Measurements from ENCODE around the gene TPTE2.
A peak's percentile ranks its signal among the peaks of the same experiment; 100 is the strongest.
"Not testable (repeated sequence)": the region's sequence is repeated elsewhere in the genome, so short reads cannot be mapped to it uniquely, and the experiment has no call there.

Gene TPTE2

DNA sequence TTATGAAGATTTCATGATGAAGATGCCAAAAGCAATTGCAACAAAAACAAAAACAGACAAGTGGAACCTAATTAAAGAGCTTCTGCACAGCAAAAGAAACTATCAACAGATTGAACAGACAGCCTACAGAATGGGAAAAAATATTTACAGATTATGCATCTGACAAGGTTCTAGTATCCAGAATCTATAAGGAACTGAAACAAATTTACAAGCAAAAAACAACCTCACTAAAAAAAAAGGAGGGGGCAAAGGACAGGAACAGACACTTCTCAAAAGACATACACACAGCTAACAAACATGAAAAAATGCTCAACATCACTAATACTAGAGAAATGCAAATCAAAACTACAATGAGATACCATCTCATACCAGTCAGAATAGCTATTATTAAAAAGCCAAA, 35.7 kb downstream of the TPTE2 start:
- H3K9ac ChIP-seq (ENCODE audit: low read length); H2BK15ac ChIP-seq (replicated peaks; ENCODE audit: low read depth); H4K5ac ChIP-seq (ENCODE audit: low read length); H3K36me3 ChIP-seq (ENCODE audit: control insufficient read depth, insufficient read depth, low read length); H3K23ac ChIP-seq (ENCODE audit: low read length); H2AK5ac ChIP-seq (ENCODE audit: low read length); H3K27me3 ChIP-seq (ENCODE audit: insufficient read depth, low read length, poor library complexity); H3K56ac ChIP-seq (ENCODE audit: low read length); H2BK120ac ChIP-seq (ENCODE audit: low read depth, low read length); H3K18ac ChIP-seq (ENCODE audit: low read length); H3K4me3 ChIP-seq (ENCODE audit: low read length); H3K4ac ChIP-seq (ENCODE audit: low read depth, low read length); H2BK5ac ChIP-seq (ENCODE audit: low read length); H3K79me1 ChIP-seq (ENCODE audit: low read length); DNase-seq; H4K8ac ChIP-seq (ENCODE audit: low read depth, low read length); H3K4me1 ChIP-seq (ENCODE audit: control insufficient read depth, low read depth, low read length); H3K27ac ChIP-seq (ENCODE audit: low read depth, low read length); H3K4me2 ChIP-seq (ENCODE audit: low read length); H3K79me2 ChIP-seq (ENCODE audit: control insufficient read depth, insufficient read depth, low read length): not testable (repeated sequence)

GRCh38 chr13:19519049-19519448, 42.3 kb downstream of the TPTE2 start:
- Histone ChIP-seq H4K8ac (ENCODE audit: low read depth, low read length) (no peak overlapping the region), H3K27me3 (ENCODE audit: insufficient read depth, low read length, poor library complexity) (no peaks in the 10 kb centered on the region), H3K4me1 (ENCODE audit: control insufficient read depth, low read depth, low read length) (no peaks in the 10 kb centered on the region), H2AK5ac (ENCODE audit: low read length) (no peak overlapping the region), H3K4me3 (ENCODE audit: low read length) (no peak overlapping the region), H3K9ac (ENCODE audit: low read length) (no peak overlapping the region), H3K56ac (ENCODE audit: low read length) (no peak overlapping the region), H4K5ac (ENCODE audit: low read length) (no peak overlapping the region), H2BK15ac (replicated peaks; ENCODE audit: low read depth) (no peak overlapping the region), H3K18ac (ENCODE audit: low read length) (no peak overlapping the region), H2BK5ac (ENCODE audit: low read length) (no peak overlapping the region), H3K79me2 (ENCODE audit: control insufficient read depth, insufficient read depth, low read length) (no peaks in the 10 kb centered on the region), H3K4me2 (ENCODE audit: low read length) (no peak overlapping the region), H2BK120ac (ENCODE audit: low read depth, low read length) (no peak overlapping the region), H3K4ac (ENCODE audit: low read depth, low read length) (no peak overlapping the region), H3K23ac (ENCODE audit: low read length) (no peak overlapping the region), H3K27ac (ENCODE audit: low read depth, low read length) (no peak overlapping the region), H3K36me3 (ENCODE audit: control insufficient read depth, insufficient read depth, low read length) (no peaks in the 10 kb centered on the region), H3K79me1 (ENCODE audit: low read length) (no peaks in the 10 kb centered on the region)
- no peak for DNase-seq

- H3K79me1 ChIP-seq (ENCODE audit: low read length); H4K5ac ChIP-seq (ENCODE audit: low read length); H3K4me2 ChIP-seq (ENCODE audit: low read length); H2BK5ac ChIP-seq (ENCODE audit: low read length); H3K4me3 ChIP-seq (ENCODE audit: low read length); H3K56ac ChIP-seq (ENCODE audit: low read length); H3K79me2 ChIP-seq (ENCODE audit: control insufficient read depth, insufficient read depth, low read length); H3K36me3 ChIP-seq (ENCODE audit: control insufficient read depth, insufficient read depth, low read length); H2BK15ac ChIP-seq (replicated peaks; ENCODE audit: low read depth); H3K23ac ChIP-seq (ENCODE audit: low read length); H2BK120ac ChIP-seq (ENCODE audit: low read depth, low read length); H2AK5ac ChIP-seq (ENCODE audit: low read length); H3K27me3 ChIP-seq (ENCODE audit: insufficient read depth, low read length, poor library complexity); H4K8ac ChIP-seq (ENCODE audit: low read depth, low read length); DNase-seq; H3K18ac ChIP-seq (ENCODE audit: low read length); H3K27ac ChIP-seq (ENCODE audit: low read depth, low read length); H3K4ac ChIP-seq (ENCODE audit: low read depth, low read length); H3K4me1 ChIP-seq (ENCODE audit: control insufficient read depth, low read depth, low read length); H3K9ac ChIP-seq (ENCODE audit: low read length): not testable (repeated sequence)
- no CpG with 5 or more reads among the region's 5 CpGs for WGBS (ENCODE audit: extremely low coverage, insufficient coverage, low lambda C conversion rate)
These were observed 53.7 kb downstream of the TPTE2 start for GRCh38 chr13:19507623-19508022.

DNA sequence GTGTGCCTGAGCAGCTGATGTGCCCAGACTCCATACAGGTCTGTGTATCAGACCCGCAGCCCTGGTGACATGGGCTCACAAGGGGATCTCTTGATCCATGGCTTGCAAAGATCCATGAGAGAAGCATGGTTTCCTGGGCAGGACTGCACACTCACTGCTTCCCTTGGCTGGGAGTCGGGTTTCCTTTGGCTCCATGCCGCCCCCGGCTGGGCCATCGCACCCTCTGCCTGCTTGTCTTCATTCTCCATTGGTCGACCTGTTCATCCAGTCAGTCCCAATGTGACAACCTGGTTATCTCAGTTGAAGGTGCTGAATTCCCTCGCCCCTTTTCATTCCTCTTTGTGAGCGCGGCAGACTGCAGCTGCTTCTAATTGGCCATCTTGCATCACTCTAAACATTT, 101.2 kb downstream of the TPTE2 start:
- H3K4me3 ChIP-seq (ENCODE audit: low read length); H3K4ac ChIP-seq (ENCODE audit: low read depth, low read length); H3K9ac ChIP-seq (ENCODE audit: low read length); H2BK120ac ChIP-seq (ENCODE audit: low read depth, low read length); H3K79me1 ChIP-seq (ENCODE audit: low read length); H2BK5ac ChIP-seq (ENCODE audit: low read length); H3K4me1 ChIP-seq (ENCODE audit: control insufficient read depth, low read depth, low read length); DNase-seq; H4K8ac ChIP-seq (ENCODE audit: low read depth, low read length); H3K79me2 ChIP-seq (ENCODE audit: control insufficient read depth, insufficient read depth, low read length); H3K36me3 ChIP-seq (ENCODE audit: control insufficient read depth, insufficient read depth, low read length); H3K4me2 ChIP-seq (ENCODE audit: low read length); H3K18ac ChIP-seq (ENCODE audit: low read length); H2AK5ac ChIP-seq (ENCODE audit: low read length); H3K27me3 ChIP-seq (ENCODE audit: insufficient read depth, low read length, poor library complexity); H4K5ac ChIP-seq (ENCODE audit: low read length); H3K56ac ChIP-seq (ENCODE audit: low read length); H3K27ac ChIP-seq (ENCODE audit: low read depth, low read length); H3K23ac ChIP-seq (ENCODE audit: low read length); H2BK15ac ChIP-seq (replicated peaks; ENCODE audit: low read depth): not testable (repeated sequence)
- no CpG with 5 or more reads among the region's 9 CpGs for WGBS (ENCODE audit: extremely low coverage, insufficient coverage, low lambda C conversion rate)

DNA sequence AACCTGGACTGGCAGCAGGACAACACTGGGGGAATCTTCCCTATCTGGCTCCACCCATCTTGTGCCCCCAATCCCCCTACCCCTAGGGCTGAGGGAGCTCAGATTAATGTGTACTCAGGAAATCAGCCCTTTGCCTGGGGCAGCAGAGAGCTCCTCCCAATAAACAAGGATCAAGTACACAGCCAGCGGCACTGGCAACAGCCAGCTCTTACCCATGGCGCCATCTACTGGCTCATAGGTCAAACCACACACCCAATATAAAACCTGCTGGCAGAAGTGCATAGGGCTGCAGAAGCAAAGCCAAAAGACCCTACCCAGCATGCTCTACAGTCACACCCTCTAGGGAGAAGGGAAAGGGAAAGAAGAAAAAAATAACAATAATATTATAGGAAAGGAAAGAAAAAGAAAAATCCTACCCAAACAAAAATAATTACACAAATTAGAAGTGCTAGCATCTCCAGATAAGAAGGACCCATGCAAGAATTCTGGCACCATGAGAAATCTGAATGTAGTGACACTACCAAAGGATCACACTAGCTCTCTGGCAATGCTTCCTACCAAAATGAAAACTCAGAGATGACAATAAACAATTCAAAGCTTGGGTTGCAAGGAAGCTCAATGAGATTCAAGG, 122.2 kb downstream of the TPTE2 start:
- H2BK15ac ChIP-seq (replicated peaks; ENCODE audit: low read depth); H2BK5ac ChIP-seq (ENCODE audit: low read length); H3K27ac ChIP-seq (ENCODE audit: low read depth, low read length); H3K56ac ChIP-seq (ENCODE audit: low read length); H3K23ac ChIP-seq (ENCODE audit: low read length); H3K9ac ChIP-seq (ENCODE audit: low read length); H3K27me3 ChIP-seq (ENCODE audit: insufficient read depth, low read length, poor library complexity); H3K4me2 ChIP-seq (ENCODE audit: low read length); H2AK5ac ChIP-seq (ENCODE audit: low read length); H3K4me1 ChIP-seq (ENCODE audit: control insufficient read depth, low read depth, low read length); H2BK120ac ChIP-seq (ENCODE audit: low read depth, low read length); H3K4me3 ChIP-seq (ENCODE audit: low read length); H3K79me1 ChIP-seq (ENCODE audit: low read length); H4K8ac ChIP-seq (ENCODE audit: low read depth, low read length); H3K36me3 ChIP-seq (ENCODE audit: control insufficient read depth, insufficient read depth, low read length); H4K5ac ChIP-seq (ENCODE audit: low read length); H3K79me2 ChIP-seq (ENCODE audit: control insufficient read depth, insufficient read depth, low read length); H3K4ac ChIP-seq (ENCODE audit: low read depth, low read length); H3K18ac ChIP-seq (ENCODE audit: low read length): not testable (repeated sequence)
- WGBS (ENCODE audit: extremely low coverage, insufficient coverage, low lambda C conversion rate), result no CpG with 5 or more reads among the region's 2 CpGs
- DNase-seq, result peak; percentile 7

GRCh38 chr13:19437780-19438179, 123.6 kb downstream of the TPTE2 start:
- H4K8ac ChIP-seq (ENCODE audit: low read depth, low read length); H3K4me2 ChIP-seq (ENCODE audit: low read length); H2AK5ac ChIP-seq (ENCODE audit: low read length); DNase-seq; H2BK15ac ChIP-seq (replicated peaks; ENCODE audit: low read depth); H2BK120ac ChIP-seq (ENCODE audit: low read depth, low read length); H3K4ac ChIP-seq (ENCODE audit: low read depth, low read length); H3K79me1 ChIP-seq (ENCODE audit: low read length); H4K5ac ChIP-seq (ENCODE audit: low read length); H3K4me3 ChIP-seq (ENCODE audit: low read length); H3K18ac ChIP-seq (ENCODE audit: low read length); H3K36me3 ChIP-seq (ENCODE audit: control insufficient read depth, insufficient read depth, low read length); H3K27me3 ChIP-seq (ENCODE audit: insufficient read depth, low read length, poor library complexity); H3K9ac ChIP-seq (ENCODE audit: low read length); H3K4me1 ChIP-seq (ENCODE audit: control insufficient read depth, low read depth, low read length); H3K23ac ChIP-seq (ENCODE audit: low read length); H2BK5ac ChIP-seq (ENCODE audit: low read length); H3K79me2 ChIP-seq (ENCODE audit: control insufficient read depth, insufficient read depth, low read length); H3K56ac ChIP-seq (ENCODE audit: low read length); H3K27ac ChIP-seq (ENCODE audit: low read depth, low read length): not testable (repeated sequence)
- WGBS (ENCODE audit: extremely low coverage, insufficient coverage, low lambda C conversion rate), result no CpG with 5 or more reads among the region's 6 CpGs

All from mesendoderm (in vitro differentiated cells).